Activated CD8-positive, alpha-beta T cell treated with anti-CD3 and anti-CD28 coated beads for 36 hours (primary cell): Measurements from ENCODE around the gene SMARCA1. TPM values are rescaled to one million over a fixed set of nuclear protein-coding genes. Genes with fewer than 3 reads are reported as not detected.

Source experiments
- ATAC-seq: fragments of 200-7000 bp; cut with Tn5 transposase; one replicate; pipeline ENCODE4 v1.10.0; 2021; ENCODE audit warnings: mild to moderate bottlenecking, moderate library complexity
- CTCF ChIA-PET: fragments of 350-600 bp; sonication (Branson Sonifier 250); formaldehyde crosslinking; loops from one replicate; lab custom pipeline; 2021; ENCODE audit warnings: antibody characterized with exemption; lab: Charles Lee
- POLR2A ChIA-PET: fragments of 350-600 bp; sonication (Branson Sonifier 250); formaldehyde crosslinking; loops from one replicate; lab custom pipeline; 2021; ENCODE audit warnings: antibody characterized with exemption; lab: Charles Lee
- DNase-seq: peaks from one replicate; pipeline ENCODE4 v3.0.0-alpha.2; 2020
- H3K27ac Mint-ChIP-seq: one replicate; pipeline ENCODE4 v1.8.0; 2021; ENCODE audit warnings: mild to moderate bottlenecking, mixed read lengths
- H3K27me3 Mint-ChIP-seq: one replicate; pipeline ENCODE4 v1.8.0; 2021; ENCODE audit warnings: mixed read lengths
- H3K36me3 Mint-ChIP-seq: one replicate; pipeline ENCODE4 v1.8.0; 2021; ENCODE audit warnings: low read depth, mixed read lengths
- H3K4me1 Mint-ChIP-seq: one replicate; pipeline ENCODE4 v1.8.0; 2021; ENCODE audit warnings: low read depth, mixed read lengths
- H3K4me3 Mint-ChIP-seq: one replicate; pipeline ENCODE4 v1.8.0; 2021; ENCODE audit warnings: mild to moderate bottlenecking, moderate library complexity, mixed read lengths
- H3K9me3 Mint-ChIP-seq: one replicate; pipeline ENCODE4 v1.8.0; 2021; ENCODE audit warnings: mixed read lengths
- CTCF ChIP-seq: fragments of 200-600 bp; IDR thresholded peaks from one replicate; pipeline ENCODE4 v1.8.0; 2022; ENCODE audit warnings: antibody characterized with exemption, mild to moderate bottlenecking
- intact Hi-C: fragments of 100-400 bp; cut with micrococcal nuclease; formaldehyde crosslinking; loops from one replicate; pipeline ENCODE4 v1.10.0; 2022
- total RNA-seq, 2 experiments: library from RNA; stranded (reverse); gene quantifications; one replicate each; pipeline ENCODE4 v1.2.3, GENCODE V29; 2021

The SMARCA1 gene
- total RNA-seq, 2 experiments from 2014 or later: 0.25 to 0.34 TPM

GRCh38 chrX:129540068-129540653, 16.9 kb upstream of the SMARCA1 start, which contains the start of gene OCRL:
Gene OCRL (plus strand): TSS chrX:129540259. CDS start chrX:129540440, 181 bp downstream.
- H3K4me1 Mint-ChIP-seq: peaks cover 5% of the 10 kb centered on the region
- H3K36me3 Mint-ChIP-seq: no peaks in the 10 kb centered on the region
- ATAC-seq: peak; percentile 90
- no peaks in the 10 kb centered on the region for H3K27me3 Mint-ChIP-seq
- H3K27ac Mint-ChIP-seq: no peak within 1 kb of the TSS
- peak; percentile 57 for TF ChIP-seq CTCF
- peak within 1 kb of the TSS; percentile 64 for H3K4me3 Mint-ChIP-seq
- intact Hi-C loops: no loop called here
- no peaks in the 10 kb centered on the region for H3K9me3 Mint-ChIP-seq
- peak; percentile 63 for DNase-seq
- CTCF ChIA-PET: interaction anchor here (1.0 kb wide), 1 partner anchor 15 kb away, joined by 3 read pairs; no protein-coding TSS in a partner anchor
- POLR2A ChIA-PET: no interaction called here

GRCh38 chrX:129534816-129535578, 11.7 kb upstream of the SMARCA1 start:
- Mint-ChIP-seq H3K9me3 (no peaks in the 10 kb centered on the region), H3K27ac (no peak overlapping the region), H3K36me3 (no peaks in the 10 kb centered on the region), H3K4me3 (no peak overlapping the region), H3K27me3 (no peaks in the 10 kb centered on the region), H3K4me1 (no peaks in the 10 kb centered on the region)
- ChIA-PET CTCF (interaction anchor here (1.1 kb wide), 1 partner anchor 9 kb away, joined by 3 read pairs; no protein-coding TSS in a partner anchor), POLR2A (no interaction called here)
- no peak for ATAC-seq
- intact Hi-C loops: no loop called here
- no peak for DNase-seq
- no peak for TF ChIP-seq CTCF

- CTCF ChIA-PET: no interaction called here
- no peak for TF ChIP-seq CTCF
- H3K4me3 Mint-ChIP-seq: no peak overlapping the region
- intact Hi-C loops: no loop called here
- H3K9me3 Mint-ChIP-seq: no peaks in the 10 kb centered on the region
- DNase-seq (no peak), ATAC-seq (no peak)
- POLR2A ChIA-PET: no interaction called here
- H3K36me3 Mint-ChIP-seq: no peaks in the 10 kb centered on the region
- H3K27me3 Mint-ChIP-seq: no peaks in the 10 kb centered on the region
- no peak overlapping the region for H3K27ac Mint-ChIP-seq
- H3K4me1 Mint-ChIP-seq: no peaks in the 10 kb centered on the region
Measured at GRCh38 chrX:129531132-129531531, 7.8 kb upstream of the SMARCA1 start.

GRCh38 chrX:129530410-129530809, 7.1 kb upstream of the SMARCA1 start:
- DNase-seq (no peak), ATAC-seq (no peak)
- no peaks in the 10 kb centered on the region for H3K27me3 Mint-ChIP-seq
- no peak for TF ChIP-seq CTCF
- POLR2A ChIA-PET: no interaction called here
- H3K9me3 Mint-ChIP-seq: no peaks in the 10 kb centered on the region
- no peak overlapping the region for H3K4me3 Mint-ChIP-seq
- no peaks in the 10 kb centered on the region for H3K36me3 Mint-ChIP-seq
- CTCF ChIA-PET: no interaction called here
- intact Hi-C loops: no loop called here
- no peaks in the 10 kb centered on the region for H3K4me1 Mint-ChIP-seq
- no peak overlapping the region for H3K27ac Mint-ChIP-seq

- Mint-ChIP-seq H3K4me1 (no peaks in the 10 kb centered on the region), H3K36me3 (no peaks in the 10 kb centered on the region), H3K27me3 (no peaks in the 10 kb centered on the region), H3K4me3 (no peak overlapping the region), H3K27ac (no peak overlapping the region), H3K9me3 (no peaks in the 10 kb centered on the region)
- intact Hi-C loops: no loop called here
- ATAC-seq (no peak), DNase-seq (no peak)
- CTCF ChIA-PET: no interaction called here
- TF ChIP-seq CTCF: no peak
- POLR2A ChIA-PET: no interaction called here
Measured at GRCh38 chrX:129529685-129530281, 6.5 kb upstream of the SMARCA1 start.
